Inferior parietal cortex (tissue), 1 donor: ENCODE results near the gene GRIK2.

Experiments used
- DNase-seq: peaks from one replicate; pipeline ENCODE4 v3.0.0-alpha.2; 2016; ENCODE audit errors: extremely low spot score

The GRIK2 gene

DNA sequence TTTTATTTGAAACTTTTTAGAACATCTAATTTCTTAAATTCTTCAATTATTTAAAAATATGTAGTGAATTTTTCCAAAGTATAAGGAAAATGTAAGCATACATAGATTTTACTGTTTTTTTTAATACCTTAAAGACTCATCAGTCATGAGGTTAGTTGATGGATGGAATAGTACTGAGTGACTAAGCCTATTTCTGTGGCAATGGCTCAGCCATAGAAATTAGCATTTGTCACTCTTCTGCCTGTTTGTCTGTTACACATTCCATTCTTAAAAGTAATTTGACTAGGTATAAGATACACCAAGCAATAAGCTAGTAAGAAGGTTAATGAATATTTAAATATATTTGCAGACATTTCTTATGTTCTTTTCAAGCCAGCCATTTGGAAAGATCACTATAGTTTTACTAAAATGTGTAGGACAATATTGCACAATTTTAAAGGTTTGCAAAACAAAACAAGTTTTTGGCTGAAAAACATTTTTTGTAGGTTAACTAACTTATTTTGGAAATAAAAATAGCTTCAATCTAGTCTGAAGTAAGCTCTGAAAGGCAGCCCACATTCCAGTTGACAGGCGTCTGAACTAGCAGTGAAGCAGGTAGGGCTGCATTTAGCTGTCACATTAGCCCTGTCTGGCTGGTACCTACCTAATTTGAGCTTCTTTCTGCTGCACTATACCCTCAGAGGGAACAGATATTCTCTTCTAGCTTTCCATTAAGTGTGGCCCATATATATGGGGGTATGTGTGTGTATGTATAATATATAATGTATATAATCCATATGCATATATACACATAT, 385.7 kb downstream of the GRIK2 start:
- no peak for DNase-seq

DNA sequence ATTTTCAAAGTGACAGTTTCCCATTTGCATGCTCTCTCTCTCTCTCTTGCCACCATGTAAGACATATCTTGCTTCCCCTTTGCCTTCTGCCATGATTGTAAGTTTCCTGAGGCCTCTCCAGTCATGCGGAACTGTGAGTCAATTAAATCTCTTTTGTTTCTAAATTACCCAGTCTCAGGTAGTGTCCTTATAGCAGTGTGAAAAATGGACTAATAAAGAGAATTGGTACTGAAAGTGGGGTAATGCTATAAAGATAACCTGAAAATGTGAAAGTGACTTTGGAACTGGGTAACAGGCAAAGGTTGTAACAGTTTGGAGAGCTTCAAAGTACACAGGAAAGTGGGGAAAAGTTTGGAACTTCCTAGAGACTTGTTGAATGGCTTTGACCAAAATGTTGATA, 389.8 kb downstream of the GRIK2 start:
- DNase-seq = no peak

DNA sequence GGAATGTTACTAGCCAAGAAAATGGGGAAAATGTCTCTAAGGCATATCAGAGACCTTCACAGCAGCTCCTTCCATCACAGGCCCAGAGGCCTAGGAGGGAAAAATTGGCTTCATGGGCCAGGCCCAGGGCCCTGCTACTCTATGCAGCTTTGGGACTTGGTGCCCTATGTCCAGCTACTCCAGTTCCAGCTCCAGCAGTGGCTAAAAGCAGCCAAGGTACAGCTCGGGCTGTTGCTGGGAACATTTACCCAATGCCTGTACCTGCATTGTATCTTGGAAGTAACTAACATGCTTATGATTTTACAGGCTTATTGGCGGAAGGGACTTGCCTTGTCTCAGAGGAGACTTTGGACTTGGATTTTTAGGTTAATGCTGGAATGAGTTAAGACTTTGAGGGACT, 390.6 kb downstream of the GRIK2 start:
- no peak for DNase-seq

DNA sequence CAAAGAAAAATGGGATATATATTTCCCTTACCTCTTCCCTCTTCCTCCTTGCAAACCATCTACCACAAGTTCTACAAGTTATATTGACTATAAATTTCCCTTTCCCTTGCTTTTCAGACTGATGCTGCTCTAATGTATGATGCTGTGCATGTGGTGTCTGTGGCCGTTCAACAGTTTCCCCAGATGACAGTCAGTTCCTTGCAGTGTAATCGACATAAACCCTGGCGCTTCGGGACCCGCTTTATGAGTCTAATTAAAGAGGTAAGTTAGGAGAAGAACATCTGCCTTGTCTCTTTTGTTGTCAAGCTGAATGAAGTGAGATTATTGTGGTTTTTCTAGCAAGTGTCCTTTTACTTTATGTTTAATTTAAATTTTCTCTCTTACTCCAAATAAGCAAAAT, 406.0 kb downstream of the GRIK2 start:
- DNase-seq = no peak

DNA sequence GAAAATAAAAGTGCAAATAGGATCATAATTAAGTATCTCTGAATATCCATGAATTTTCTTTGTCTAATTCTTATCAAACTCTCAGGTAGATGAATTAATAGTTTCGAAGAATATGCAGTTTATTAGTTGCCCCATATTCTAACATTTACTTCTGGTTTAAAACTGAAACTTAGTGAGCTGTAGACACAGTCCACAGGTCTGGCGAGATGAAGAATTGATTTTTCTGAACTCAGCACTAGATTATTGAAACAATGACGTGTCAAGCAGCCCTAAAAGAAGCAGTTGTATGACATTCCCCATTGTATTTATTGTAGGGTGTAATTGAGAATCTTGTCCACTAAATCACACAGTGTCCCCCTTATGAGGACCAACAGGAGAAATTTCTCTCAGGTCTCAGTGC, 407.1 kb downstream of the GRIK2 start:
- DNase-seq = no peak

DNA sequence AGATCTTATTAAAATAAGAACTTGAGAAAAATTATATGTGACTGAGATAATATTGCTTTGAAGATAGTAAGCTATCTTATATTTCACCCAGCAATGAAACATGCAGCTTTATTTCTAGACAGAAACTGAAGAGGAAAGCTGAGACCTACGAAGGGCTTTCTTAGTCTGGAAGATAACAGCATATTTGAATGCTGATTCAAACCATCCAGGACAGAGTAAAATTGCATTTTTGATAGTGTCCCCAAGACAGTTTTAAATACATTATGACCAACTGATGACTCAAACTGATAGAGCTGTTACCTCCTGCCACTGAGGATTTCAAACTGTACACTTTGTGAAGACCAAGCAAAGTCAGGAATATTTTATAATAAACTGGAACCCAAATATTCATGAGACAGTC, 409.6 kb downstream of the GRIK2 start:
- DNase-seq = no peak

DNA sequence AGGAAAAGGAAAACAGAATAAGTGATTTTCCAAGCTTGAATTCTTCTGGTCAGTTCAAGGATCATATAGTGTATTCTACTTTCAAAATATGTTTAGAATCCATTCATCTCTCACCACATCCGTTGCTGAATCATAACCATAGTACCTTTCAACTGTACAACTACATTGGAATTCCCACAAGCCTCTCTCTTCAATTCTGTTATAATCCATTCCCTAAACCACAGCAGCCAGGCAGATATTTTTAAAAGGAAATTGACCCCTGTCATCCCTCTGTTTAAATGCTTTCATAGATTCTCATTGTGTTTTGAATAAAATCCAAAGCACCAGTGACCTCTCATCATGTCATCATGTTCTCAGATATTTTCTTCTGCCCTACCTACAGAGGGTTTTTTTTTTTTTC, 412.7 kb downstream of the GRIK2 start:
- DNase-seq = no peak

DNA sequence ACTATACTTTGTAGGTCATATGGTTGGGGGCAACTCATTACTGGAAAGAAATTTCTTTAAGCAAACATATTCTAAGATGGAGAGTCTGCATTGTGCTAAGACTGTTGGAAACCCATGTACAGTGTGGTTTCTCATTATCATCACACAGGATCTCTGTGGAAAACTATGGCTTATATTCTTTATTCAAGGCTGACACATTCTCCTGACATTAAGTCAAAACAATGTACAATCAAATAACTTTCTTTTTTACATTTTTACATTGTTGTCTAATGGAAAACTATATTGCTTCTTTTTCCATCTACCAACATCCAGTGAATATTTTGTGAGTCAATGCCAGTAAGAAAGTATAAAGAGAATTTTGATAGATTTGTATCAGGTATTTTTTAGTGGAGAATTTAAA, 417.6 kb downstream of the GRIK2 start:
- DNase-seq = no peak

DNA sequence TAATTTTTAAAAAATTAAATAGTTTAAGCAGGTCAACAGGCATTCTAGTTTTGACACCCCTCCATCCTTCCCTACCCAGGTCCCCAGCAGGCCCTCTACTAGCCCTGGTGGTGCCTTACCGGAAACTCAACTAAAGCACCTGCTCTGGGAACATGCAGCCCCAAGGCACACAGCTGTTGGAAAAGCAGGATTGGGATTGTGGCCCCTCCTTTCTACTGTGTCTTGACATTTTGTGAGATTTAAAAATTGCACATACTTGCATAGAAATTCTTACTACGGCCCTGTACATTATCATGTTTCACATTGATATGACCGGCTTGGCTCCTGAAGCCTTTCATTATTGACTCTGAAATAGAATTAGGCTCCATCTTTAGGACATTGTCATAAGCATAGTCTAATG, 423.2 kb downstream of the GRIK2 start:
- DNase-seq = no peak

DNA sequence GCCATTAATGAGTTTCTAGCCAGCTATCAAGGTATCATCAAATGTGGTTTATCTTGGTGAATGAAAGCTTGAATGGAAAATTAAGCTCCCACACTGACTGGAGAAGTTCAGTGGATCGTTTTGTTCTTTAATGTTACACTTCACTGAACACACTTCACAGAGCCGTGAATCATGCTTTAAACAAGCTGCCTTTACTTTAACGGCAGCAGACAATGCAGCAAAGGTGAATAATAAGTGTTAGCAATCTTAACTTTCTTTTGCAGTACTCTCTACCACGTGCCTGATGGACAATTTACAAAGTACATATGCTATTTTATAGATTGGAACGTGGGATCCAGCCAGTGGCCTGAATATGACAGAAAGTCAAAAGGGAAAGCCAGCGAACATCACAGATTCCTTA, 424.5 kb downstream of the GRIK2 start:
- peak; percentile 7 for DNase-seq

DNA sequence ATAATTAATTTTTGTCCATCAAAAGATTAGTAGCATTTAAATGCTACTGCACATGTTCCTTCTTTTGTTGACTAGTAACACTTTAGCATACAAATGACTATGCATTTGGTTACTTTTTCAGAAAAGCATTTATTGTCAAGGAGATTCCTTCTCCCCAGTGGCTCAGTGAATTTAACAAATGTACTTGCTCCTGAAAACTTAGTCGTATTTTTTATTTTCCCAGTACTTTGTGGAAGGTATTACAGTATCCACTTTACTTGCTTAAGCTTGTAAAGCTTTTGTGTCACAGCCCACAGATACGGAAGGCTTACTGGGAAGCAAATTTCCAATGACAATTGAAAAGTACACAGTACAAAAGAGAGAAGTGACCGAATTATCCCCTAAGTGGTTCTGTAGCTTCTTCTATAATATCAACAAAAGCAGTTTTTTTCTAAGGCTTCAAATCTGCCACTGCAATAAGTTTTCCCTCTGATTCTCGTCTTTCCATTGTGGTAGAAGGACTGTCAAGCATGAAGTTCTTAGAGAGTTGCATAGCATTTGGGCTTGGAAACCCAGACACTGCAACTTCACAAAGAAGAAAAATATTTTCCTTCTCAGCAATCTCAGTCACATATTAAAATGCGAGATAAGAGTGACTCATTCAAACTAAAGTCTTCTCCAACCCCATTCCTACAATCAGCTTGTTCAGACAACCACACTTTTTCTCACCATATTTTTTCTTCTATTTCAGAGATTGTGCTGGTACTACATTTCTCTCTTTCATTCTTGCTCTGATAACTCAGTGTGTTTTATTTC, 431.2 kb downstream of the GRIK2 start:
- no peak for DNase-seq

DNA sequence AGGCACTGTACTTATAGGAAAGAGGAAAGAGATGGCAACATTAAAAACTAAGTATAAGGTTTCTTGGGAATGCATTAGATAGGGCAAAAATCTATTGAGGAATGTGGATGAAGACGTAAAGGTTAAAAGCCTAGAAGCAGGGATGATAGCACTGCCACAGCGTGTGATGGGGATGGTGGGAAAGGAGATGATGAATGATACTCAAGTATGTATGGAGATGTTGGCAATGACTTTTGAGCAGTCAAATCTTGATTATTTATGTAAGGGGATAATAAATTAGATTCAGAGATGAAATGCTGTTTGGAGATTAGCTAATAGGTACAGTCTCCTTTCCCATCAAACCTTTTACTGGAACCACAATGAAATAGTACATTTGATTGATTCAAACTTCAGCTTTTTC, 432.8 kb downstream of the GRIK2 start:
- DNase-seq = no peak

DNA sequence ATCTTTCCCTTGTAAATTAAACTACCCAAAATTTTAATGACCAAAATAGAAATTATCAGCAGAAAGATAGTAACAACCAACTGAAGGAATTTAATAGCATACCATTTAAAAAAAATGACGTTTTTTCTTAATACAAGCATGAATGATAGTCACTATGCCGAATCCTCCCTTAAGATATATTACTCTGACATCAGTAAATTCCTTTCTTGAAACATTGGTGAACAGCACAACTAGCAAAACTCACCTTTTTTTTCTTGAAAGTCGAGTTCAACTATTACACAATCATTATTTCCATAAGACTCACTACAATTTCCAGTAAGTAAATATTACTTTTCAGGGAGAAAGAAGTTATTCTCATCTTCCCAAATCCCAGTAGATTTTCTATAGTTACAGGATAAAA, 433.2 kb downstream of the GRIK2 start:
- no peak for DNase-seq

DNA sequence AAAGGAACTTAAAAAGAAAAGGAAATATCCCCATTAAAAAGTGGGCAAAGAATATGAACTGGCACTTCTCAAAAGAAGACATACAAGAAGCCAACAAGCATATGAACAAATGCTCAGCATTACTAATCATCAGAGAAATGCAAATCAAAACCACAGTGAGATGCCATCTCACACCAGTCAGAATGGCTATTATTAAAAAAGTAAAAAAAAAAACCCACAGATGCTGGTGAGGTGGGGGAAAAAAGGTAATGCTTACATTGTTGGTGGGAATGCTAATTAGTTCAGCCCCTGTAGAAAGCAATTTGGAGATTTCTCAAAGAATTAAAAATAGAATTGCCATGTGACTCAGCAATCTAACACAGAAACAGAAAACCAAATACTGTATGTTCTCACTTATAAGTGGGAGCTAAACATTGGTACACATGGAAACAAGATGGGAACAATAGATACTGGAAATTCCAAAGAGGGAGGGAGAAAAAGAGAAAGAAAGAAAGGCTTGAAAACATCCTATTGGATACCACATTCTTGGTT, 437.1 kb downstream of the GRIK2 start:
- DNase-seq = no peak

DNA sequence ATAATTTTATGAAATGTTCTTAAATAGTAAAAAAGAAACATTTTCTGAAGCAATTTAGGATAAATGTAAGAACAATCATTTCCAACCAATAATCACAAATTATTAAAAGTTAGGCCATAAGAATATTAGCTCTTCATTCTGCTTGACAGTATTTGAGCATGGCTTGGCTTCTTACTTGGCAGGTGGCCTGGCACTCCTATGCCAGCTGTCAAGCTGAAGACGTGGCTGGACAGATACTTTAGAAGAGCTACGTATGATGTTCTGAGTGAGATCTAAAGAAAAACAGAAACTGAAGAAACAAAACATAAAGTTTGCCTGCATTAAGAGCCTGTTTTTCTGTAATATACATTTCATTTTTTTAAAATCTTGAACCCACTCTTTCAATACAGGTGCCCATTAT, 438.9 kb downstream of the GRIK2 start:
- no peak for DNase-seq

DNA sequence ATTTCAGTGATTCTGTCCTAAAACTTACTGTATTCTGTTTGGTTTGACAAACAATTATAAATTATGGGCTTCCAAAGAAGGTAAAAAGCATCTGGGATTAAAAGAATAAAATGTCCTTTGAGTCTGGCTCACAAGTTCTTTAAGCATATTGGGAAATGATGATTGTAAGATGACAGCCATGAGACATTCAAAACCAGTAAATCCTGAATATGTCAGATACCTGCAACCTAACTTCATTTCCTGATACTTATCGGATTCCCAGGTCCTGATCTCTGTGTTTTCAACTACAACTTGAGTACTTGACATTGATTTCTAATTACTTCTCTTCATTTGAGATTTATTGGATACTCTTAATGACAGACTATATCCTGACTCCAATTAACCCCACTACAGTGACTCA, 446.6 kb downstream of the GRIK2 start:
- no peak for DNase-seq

DNA sequence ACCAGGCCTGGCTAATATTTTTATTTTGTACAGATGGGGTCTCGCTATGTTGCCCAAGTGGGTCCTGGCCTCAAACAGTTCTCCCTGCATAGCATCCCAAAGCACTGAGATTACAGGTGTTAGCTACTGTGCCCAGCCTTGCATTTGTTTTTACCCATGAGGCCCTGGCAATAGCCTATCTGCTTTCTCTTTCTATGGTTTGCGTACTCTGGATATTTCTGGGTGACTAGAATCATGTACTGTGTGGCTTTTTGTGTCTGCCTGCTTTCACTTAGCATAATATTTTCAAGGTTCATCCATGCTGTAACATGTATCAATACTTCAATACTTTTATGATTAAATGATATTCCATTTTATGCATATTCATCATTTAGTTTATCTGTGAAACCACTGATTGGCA, 451.7 kb downstream of the GRIK2 start:
- no peak for DNase-seq

DNA sequence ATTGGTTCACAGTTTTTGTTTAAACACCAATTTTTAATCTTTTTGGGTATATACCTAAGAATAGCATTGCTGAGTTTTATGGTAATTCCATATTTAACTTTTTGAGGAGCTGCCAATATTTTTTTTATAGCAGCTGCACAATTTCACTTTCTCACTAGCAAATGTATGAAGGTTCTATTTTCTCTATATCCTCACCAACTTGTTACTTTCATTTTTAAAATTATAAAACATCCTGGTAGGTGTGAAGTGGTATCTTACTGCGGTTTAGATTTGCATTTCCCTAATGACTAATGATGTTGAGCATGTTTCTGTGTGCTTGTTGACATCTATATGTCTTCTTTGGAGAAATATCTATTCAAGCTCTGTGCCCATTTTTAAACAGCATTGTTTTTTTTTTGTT, 452.1 kb downstream of the GRIK2 start:
- DNase-seq = peak; percentile 8

DNA sequence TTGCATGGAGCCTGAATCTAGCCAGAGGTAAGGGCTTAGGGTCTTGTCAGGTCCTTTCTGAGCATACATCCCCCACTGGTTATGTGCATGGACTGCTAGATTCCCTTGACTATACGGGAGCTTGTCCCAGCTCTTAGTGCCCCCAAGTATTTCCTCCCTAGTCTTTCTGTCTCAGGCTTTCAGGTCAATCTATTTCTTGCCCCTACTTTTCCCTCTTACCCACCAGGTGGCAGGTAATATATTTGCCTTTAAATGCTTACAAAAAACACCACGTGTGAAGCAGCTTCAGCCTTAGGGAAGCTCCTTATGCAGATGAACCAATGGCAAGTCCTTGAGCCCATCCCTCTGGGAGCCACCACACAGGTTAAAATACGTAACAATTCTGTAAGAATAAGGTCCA, 454.2 kb downstream of the GRIK2 start:
- no peak for DNase-seq

DNA sequence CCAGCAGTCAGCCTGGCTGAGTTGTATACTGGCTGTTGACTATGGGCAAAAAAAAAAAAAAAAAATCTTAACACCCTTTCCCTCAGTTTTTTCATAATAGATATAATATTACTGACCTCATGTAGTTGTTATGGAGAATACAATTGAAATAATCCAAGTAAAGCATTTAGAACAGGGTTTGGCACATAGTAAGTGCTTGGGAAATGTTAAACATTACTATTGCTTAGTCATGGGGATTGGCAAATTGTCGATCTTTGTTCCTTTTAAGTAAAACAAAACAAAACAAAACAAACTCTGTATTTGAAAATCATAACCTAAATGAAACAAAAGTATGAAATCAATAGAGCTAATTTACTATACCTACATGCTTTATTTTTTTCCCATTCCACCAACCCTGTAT, 458.4 kb downstream of the GRIK2 start:
- no peak for DNase-seq

DNA sequence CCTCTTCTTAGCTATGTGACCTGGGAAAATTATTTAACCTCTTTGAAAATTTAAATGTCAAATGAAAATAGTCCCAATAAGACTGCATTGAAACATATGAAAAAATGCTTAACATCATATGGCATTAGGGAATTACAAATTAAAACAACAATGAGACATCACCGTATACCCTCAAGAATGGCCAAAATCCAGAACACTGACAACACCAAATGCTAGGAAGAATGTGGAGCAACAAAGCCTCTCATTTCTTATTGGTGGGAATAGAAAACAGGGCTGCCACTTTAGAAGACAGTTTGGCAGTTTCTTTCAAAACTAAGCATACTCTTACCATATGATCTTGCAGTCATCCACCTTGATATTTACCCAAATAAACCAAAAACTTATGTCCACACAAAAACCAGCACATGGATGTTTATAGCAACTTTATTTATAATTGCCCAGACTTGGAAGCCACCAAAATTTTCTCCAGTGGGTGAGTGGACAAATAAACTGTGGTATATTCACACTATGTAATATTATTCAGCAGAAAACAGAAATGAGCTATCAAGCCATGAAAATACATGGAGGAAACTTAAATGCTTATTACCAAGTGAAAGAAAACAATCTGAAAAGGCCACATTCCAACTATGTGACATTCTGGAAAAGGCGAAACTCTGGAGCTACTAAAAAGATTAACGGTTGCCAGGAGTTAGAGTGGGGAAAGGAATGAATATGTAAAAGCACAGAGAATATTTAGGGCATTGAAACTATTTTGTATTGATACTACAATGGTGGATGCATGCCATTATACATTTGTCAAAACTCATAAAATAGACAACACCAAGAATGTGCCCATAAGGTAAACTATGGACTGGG, 459.9 kb downstream of the GRIK2 start:
- no peak for DNase-seq

DNA sequence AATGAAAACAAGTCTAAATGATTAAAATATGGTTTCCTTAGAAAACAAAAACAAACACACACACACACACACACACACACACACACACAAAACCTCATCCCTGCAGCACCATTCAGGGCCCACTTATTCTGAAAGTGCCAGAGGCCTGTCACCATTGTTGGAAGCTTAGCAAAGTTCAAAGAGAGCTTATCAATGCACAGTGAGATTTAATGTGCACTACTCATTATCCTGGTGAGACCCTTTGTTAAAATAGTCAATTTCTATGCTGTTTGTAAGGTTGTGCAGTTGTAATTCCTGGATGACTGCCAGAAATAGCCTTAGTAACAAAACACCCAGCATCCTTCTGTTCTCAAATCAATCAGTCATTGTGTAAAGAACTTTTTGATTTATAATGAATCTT, 482.9 kb downstream of the GRIK2 start:
- DNase-seq = no peak
